ENCODE results near the gene HSPBAP1.
"Not testable (repeated sequence)": the region's sequence is repeated elsewhere in the genome, so short reads cannot be mapped to it uniquely, and the experiment has no call there.

The HSPBAP1 gene

GRCh38 chr3:122714273-122714672, 79.4 kb downstream of the HSPBAP1 start:
- H3K27me3 ChIP-seq (ENCODE audit: control insufficient read depth, insufficient read depth, low read length, poor library complexity, severe bottlenecking): no peaks in the 10 kb centered on the region
- H3K4me3 ChIP-seq (ENCODE audit: insufficient read depth, low read depth, low read length): no peak overlapping the region
- no peaks in the 10 kb centered on the region for H3K4me1 ChIP-seq (ENCODE audit: control insufficient read depth, insufficient read depth, low read length)
- H3K9me3 ChIP-seq (ENCODE audit: control insufficient read depth, low read length): no peaks in the 10 kb centered on the region
- 86 to 94% methylated on average over 3 of the region's 3 CpGs for WGBS, 2 experiments
- no peaks in the 10 kb centered on the region for H3K36me3 ChIP-seq (ENCODE audit: control insufficient read depth, insufficient read depth, low read length)
- no peak overlapping the region for H3K27ac ChIP-seq (ENCODE audit: insufficient read depth, low read depth, low read length, poor library complexity, severe bottlenecking)

- not testable (repeated sequence) for H3K27me3 ChIP-seq (ENCODE audit: control insufficient read depth, insufficient read depth, low read length, poor library complexity, severe bottlenecking); H3K4me1 ChIP-seq (ENCODE audit: control insufficient read depth, insufficient read depth, low read length); H3K27ac ChIP-seq (ENCODE audit: insufficient read depth, low read depth, low read length, poor library complexity, severe bottlenecking); H3K9me3 ChIP-seq (ENCODE audit: control insufficient read depth, low read length); H3K4me3 ChIP-seq (ENCODE audit: insufficient read depth, low read depth, low read length); H3K36me3 ChIP-seq (ENCODE audit: control insufficient read depth, insufficient read depth, low read length)
- WGBS, 2 experiments: 100% methylated on average over 1 of the region's 1 CpG
Measured at GRCh38 chr3:122710616-122711251, 82.9 kb downstream of the HSPBAP1 start.

- Histone ChIP-seq H3K9me3 (ENCODE audit: control insufficient read depth, low read length) (no peaks in the 10 kb centered on the region), H3K36me3 (ENCODE audit: control insufficient read depth, insufficient read depth, low read length) (no peaks in the 10 kb centered on the region), H3K4me1 (ENCODE audit: control insufficient read depth, insufficient read depth, low read length) (no peaks in the 10 kb centered on the region), H3K27ac (ENCODE audit: insufficient read depth, low read depth, low read length, poor library complexity, severe bottlenecking) (no peak overlapping the region), H3K4me3 (ENCODE audit: insufficient read depth, low read depth, low read length) (no peak overlapping the region), H3K27me3 (ENCODE audit: control insufficient read depth, insufficient read depth, low read length, poor library complexity, severe bottlenecking) (no peaks in the 10 kb centered on the region)
- WGBS, 2 experiments: 93 to 100% methylated on average over 1 of the region's 1 CpG
Measured at GRCh38 chr3:122705379-122705778, 88.3 kb downstream of the HSPBAP1 start.

GRCh38 chr3:122700193-122700592, 93.4 kb downstream of the HSPBAP1 start:
- no peaks in the 10 kb centered on the region for H3K36me3 ChIP-seq (ENCODE audit: control insufficient read depth, insufficient read depth, low read length)
- no peak overlapping the region for H3K27ac ChIP-seq (ENCODE audit: insufficient read depth, low read depth, low read length, poor library complexity, severe bottlenecking)
- WGBS, 2 experiments: 91 to 97% methylated on average over 2 of the region's 2 CpGs
- H3K4me3 ChIP-seq (ENCODE audit: insufficient read depth, low read depth, low read length): no peak overlapping the region
- H3K9me3 ChIP-seq (ENCODE audit: control insufficient read depth, low read length): no peaks in the 10 kb centered on the region
- H3K4me1 ChIP-seq (ENCODE audit: control insufficient read depth, insufficient read depth, low read length): no peaks in the 10 kb centered on the region
- H3K27me3 ChIP-seq (ENCODE audit: control insufficient read depth, insufficient read depth, low read length, poor library complexity, severe bottlenecking): no peaks in the 10 kb centered on the region

GRCh38 chr3:122697952-122698620, 95.5 kb downstream of the HSPBAP1 start:
- no peak overlapping the region for H3K4me3 ChIP-seq (ENCODE audit: insufficient read depth, low read depth, low read length)
- no peaks in the 10 kb centered on the region for H3K4me1 ChIP-seq (ENCODE audit: control insufficient read depth, insufficient read depth, low read length)
- no peaks in the 10 kb centered on the region for H3K36me3 ChIP-seq (ENCODE audit: control insufficient read depth, insufficient read depth, low read length)
- H3K27me3 ChIP-seq (ENCODE audit: control insufficient read depth, insufficient read depth, low read length, poor library complexity, severe bottlenecking): no peaks in the 10 kb centered on the region
- no peaks in the 10 kb centered on the region for H3K9me3 ChIP-seq (ENCODE audit: control insufficient read depth, low read length)
- 78 to 95% methylated on average over 2 of the region's 2 CpGs for WGBS, 2 experiments
- no peak overlapping the region for H3K27ac ChIP-seq (ENCODE audit: insufficient read depth, low read depth, low read length, poor library complexity, severe bottlenecking)

GRCh38 chr3:122695927-122696561, 97.6 kb downstream of the HSPBAP1 start:
- H3K4me1 ChIP-seq (ENCODE audit: control insufficient read depth, insufficient read depth, low read length): no peaks in the 10 kb centered on the region
- H3K4me3 ChIP-seq (ENCODE audit: insufficient read depth, low read depth, low read length): no peak overlapping the region
- H3K9me3 ChIP-seq (ENCODE audit: control insufficient read depth, low read length): no peaks in the 10 kb centered on the region

GRCh38 chr3:122694966-122695365, 98.7 kb downstream of the HSPBAP1 start:
- H3K27ac ChIP-seq (ENCODE audit: insufficient read depth, low read depth, low read length, poor library complexity, severe bottlenecking): no peak overlapping the region
- no peak overlapping the region for H3K4me3 ChIP-seq (ENCODE audit: insufficient read depth, low read depth, low read length)
- no peaks in the 10 kb centered on the region for H3K9me3 ChIP-seq (ENCODE audit: control insufficient read depth, low read length)
- no peaks in the 10 kb centered on the region for H3K36me3 ChIP-seq (ENCODE audit: control insufficient read depth, insufficient read depth, low read length)
- no peaks in the 10 kb centered on the region for H3K27me3 ChIP-seq (ENCODE audit: control insufficient read depth, insufficient read depth, low read length, poor library complexity, severe bottlenecking)
- 87 to 92% methylated on average over 7 of the region's 7 CpGs for WGBS, 2 experiments
- H3K4me1 ChIP-seq (ENCODE audit: control insufficient read depth, insufficient read depth, low read length): no peaks in the 10 kb centered on the region

More at GRCh38 chr3:122695927-122696561, 97.6 kb downstream of the HSPBAP1 start:
- no peaks in the 10 kb centered on the region for H3K27me3 ChIP-seq (ENCODE audit: control insufficient read depth, insufficient read depth, low read length, poor library complexity, severe bottlenecking)
- H3K36me3 ChIP-seq (ENCODE audit: control insufficient read depth, insufficient read depth, low read length): no peaks in the 10 kb centered on the region
- H3K27ac ChIP-seq (ENCODE audit: insufficient read depth, low read depth, low read length, poor library complexity, severe bottlenecking): no peak overlapping the region

- WGBS, 2 experiments: 94 to 98% methylated on average over 2 to 3 of the region's 3 CpGs
- H3K36me3 ChIP-seq (ENCODE audit: control insufficient read depth, insufficient read depth, low read length): no peaks in the 10 kb centered on the region
- no peak overlapping the region for H3K4me3 ChIP-seq (ENCODE audit: insufficient read depth, low read depth, low read length)
- H3K27ac ChIP-seq (ENCODE audit: insufficient read depth, low read depth, low read length, poor library complexity, severe bottlenecking): no peak overlapping the region
- no peaks in the 10 kb centered on the region for H3K4me1 ChIP-seq (ENCODE audit: control insufficient read depth, insufficient read depth, low read length)
- no peaks in the 10 kb centered on the region for H3K9me3 ChIP-seq (ENCODE audit: control insufficient read depth, low read length)
- no peaks in the 10 kb centered on the region for H3K27me3 ChIP-seq (ENCODE audit: control insufficient read depth, insufficient read depth, low read length, poor library complexity, severe bottlenecking)
Measured at GRCh38 chr3:122692674-122693073, 101.0 kb downstream of the HSPBAP1 start.

- Histone ChIP-seq H3K4me3 (ENCODE audit: insufficient read depth, low read depth, low read length) (no peak overlapping the region), H3K27me3 (ENCODE audit: control insufficient read depth, insufficient read depth, low read length, poor library complexity, severe bottlenecking) (no peaks in the 10 kb centered on the region), H3K4me1 (ENCODE audit: control insufficient read depth, insufficient read depth, low read length) (no peaks in the 10 kb centered on the region), H3K27ac (ENCODE audit: insufficient read depth, low read depth, low read length, poor library complexity, severe bottlenecking) (no peak overlapping the region), H3K9me3 (ENCODE audit: control insufficient read depth, low read length) (no peaks in the 10 kb centered on the region), H3K36me3 (ENCODE audit: control insufficient read depth, insufficient read depth, low read length) (no peaks in the 10 kb centered on the region)
- WGBS, 2 experiments: 92 to 94% methylated on average over 4 of the region's 4 CpGs
Measured at GRCh38 chr3:122691195-122691594, 102.4 kb downstream of the HSPBAP1 start.

- WGBS, 2 experiments: 100% methylated on average over 1 of the region's 1 CpG; no CpG with 5 or more reads in 1 of the 2 experiments
Measured at GRCh38 chr3:122690096-122690495, 103.5 kb downstream of the HSPBAP1 start.

More at GRCh38 chr3:122690096-122690495, 103.5 kb downstream of the HSPBAP1 start:
- no peak overlapping the region for H3K27ac ChIP-seq (ENCODE audit: insufficient read depth, low read depth, low read length, poor library complexity, severe bottlenecking)
- H3K4me1 ChIP-seq (ENCODE audit: control insufficient read depth, insufficient read depth, low read length): no peaks in the 10 kb centered on the region
- no peaks in the 10 kb centered on the region for H3K9me3 ChIP-seq (ENCODE audit: control insufficient read depth, low read length)
- H3K27me3 ChIP-seq (ENCODE audit: control insufficient read depth, insufficient read depth, low read length, poor library complexity, severe bottlenecking): no peaks in the 10 kb centered on the region
- H3K4me3 ChIP-seq (ENCODE audit: insufficient read depth, low read depth, low read length): no peak overlapping the region
- H3K36me3 ChIP-seq (ENCODE audit: control insufficient read depth, insufficient read depth, low read length): no peaks in the 10 kb centered on the region
